AG08396 (cell line): ENCODE data around the gene FCN3.

Source experiments
- DNase-seq: peaks from one replicate; pipeline ENCODE4 v3.0.0; 2012; ENCODE audit warnings: low spot score, mixed read lengths

Gene FCN3

GRCh38 chr1:27358038-27358927 is 16.3 kb downstream of the FCN3 start:
- no peak for DNase-seq

DNA sequence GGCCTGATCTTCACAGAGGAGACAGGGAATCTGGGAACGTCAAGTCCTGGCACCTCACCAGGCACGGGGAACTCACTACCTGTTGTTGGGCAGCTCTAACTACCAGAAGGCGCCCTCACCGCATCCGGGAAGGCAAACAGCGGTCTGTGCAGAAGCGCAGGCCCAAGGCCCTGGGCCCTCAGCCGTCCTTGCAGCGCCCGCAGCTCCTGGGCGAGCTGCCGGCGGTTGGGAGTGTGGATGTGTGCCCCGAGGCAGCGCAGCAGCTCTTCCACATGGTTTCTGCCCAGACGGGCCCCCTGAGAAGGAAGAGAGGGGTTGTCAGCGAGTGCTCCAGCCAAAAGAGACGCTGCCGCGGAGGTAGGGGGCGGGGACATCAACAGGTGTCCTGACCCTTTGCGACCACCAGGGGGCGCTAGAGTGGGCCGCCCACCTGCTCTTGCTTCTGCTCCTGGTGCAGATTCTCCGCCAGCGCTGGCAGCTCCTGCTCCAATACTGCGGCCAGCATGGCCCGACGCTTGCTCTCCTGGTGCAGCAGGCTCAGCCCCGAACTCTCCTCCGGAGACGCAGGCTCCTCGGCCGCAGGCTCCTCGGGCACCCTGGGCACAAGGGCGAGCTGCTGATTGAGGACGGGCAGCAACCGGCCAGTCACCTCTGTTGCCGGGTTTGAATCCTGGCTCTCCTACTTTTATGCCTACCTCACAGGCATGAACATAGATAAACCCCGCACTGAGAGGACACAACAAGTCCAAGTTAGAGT is 17.2 kb downstream of the FCN3 start:
- DNase-seq = peak; percentile 92

GRCh38 chr1:27356619-27357280 is 17.9 kb downstream of the FCN3 start:
- no peak for DNase-seq

GRCh38 chr1:27356277-27356618 is 18.4 kb downstream of the FCN3 start:
- DNase-seq = no peak

GRCh38 chr1:27355683-27356082 is 18.9 kb downstream of the FCN3 start:
- DNase-seq = no peak

GRCh38 chr1:27353629-27354028 is 21.0 kb downstream of the FCN3 start:
- DNase-seq = no peak

DNA sequence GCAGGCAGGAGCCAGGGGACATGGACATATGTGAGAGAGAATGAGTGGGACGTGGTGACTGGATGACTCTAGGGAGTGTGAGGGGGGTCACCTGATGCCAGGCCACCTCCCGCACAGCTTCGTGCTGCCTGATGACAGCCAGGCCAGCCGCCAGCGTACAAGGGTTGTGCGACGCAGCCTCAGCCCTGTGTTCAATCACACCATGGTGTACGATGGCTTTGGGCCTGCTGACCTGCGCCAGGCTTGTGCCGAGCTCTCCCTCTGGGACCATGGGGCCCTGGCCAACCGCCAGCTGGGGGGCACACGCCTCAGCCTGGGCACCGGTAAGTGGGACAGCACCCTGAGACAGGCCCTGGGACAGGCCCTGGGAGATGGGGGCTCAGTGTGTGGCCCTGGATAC is 21.5 kb downstream of the FCN3 start:
- DNase-seq = no peak

GRCh38 chr1:27351541-27352107 is 23.0 kb downstream of the FCN3 start:
- no peak for DNase-seq

DNA sequence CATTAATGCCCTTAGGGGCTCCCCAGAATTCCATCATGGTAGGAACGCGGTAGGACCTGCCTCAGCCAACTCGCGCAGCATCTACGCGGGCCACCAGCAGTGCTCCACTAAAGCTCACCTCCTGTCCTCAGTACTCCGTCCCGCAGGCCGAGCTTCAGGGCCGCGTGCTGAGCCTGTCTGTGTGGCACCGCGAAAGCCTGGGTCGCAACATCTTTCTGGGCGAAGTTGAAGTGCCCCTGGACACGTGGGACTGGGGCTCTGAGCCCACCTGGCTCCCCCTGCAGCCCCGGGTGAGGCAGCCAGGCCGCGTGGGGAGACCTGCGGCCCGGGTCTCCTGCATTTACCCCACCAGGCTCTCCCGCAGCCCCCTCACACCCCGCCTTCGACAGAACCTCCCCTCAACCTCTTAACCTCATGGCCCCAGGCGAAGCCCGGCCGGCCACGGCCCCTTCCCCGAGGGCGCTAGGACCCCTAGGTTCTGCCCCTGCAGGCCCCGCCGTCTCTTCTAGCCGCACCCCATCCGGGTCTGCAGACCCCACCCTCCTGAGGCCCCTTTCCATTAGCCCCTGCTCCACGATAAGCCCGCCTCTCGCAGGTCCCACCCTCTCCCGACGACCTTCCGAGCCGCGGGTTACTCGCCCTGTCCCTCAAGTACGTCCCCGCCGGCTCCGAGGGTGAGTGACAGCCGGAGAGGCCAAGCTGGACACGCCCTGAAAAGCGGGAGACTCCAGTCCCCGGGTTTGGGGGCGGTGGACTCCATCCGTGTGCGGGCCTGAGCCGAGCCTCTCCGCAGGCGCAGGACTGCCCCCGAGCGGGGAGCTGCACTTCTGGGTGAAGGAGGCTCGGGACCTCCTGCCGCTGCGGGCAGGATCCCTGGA is 23.7 kb downstream of the FCN3 start:
- DNase-seq = no peak

GRCh38 chr1:27349784-27350662 is 24.6 kb downstream of the FCN3 start:
- DNase-seq = peak; percentile 91

- peak; percentile 59 for DNase-seq
Measured at GRCh38 chr1:27348861-27349783, 25.5 kb downstream of the FCN3 start.

DNA sequence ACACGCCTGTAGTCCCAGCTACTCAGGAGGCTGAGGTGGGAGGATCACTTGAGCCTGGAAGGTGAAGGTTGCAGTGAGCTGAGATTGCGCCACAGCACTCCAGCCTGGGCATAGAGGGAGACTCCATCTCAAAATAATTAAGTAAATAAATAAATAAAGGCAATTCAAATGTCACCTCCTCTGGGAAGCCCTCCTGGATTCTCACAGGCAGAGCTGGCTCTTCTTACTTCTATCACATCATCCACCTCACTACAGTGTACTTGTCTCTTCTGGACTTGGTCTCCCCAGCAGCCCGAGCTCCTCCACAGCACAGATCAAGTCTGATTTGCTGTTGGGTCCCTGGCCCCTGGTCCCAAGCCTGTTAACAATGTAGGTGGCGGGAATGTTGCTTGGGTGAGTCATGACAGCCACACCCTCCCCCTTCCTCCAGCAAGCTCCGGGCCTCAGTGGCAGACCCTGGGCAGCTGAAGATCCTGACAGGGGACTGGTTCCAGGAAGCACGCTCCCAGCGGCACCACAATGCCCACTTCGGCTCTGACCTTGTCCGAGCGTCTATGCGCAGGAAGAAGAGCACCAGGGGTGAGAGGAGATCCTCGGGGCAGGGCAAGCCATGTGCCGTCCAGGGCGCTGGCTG is 27.5 kb downstream of the FCN3 start:
- no peak for DNase-seq

GRCh38 chr1:27346357-27346756 is 28.3 kb downstream of the FCN3 start:
- DNase-seq = no peak

GRCh38 chr1:27345272-27345671 is 29.4 kb downstream of the FCN3 start:
- DNase-seq = no peak

DNA sequence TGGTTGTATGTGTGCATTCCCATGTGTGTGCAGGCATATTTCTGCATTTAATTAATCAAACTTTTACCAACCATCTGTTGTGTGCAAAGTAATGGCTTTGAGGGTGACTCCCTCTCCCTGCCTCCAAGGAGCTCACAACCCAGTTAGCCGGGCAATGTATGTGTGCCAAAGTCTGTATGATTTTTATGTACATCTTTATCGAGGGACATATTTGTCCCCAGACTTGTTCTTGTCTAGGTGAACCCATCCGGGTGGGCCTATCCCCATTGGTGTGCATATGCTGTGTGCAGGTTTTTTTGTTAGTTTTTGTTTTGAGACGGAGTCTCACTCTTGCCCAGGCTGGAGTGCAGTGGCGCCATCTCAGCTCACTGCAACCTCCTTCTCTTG is 31.0 kb downstream of the FCN3 start:
- no peak for DNase-seq

DNA sequence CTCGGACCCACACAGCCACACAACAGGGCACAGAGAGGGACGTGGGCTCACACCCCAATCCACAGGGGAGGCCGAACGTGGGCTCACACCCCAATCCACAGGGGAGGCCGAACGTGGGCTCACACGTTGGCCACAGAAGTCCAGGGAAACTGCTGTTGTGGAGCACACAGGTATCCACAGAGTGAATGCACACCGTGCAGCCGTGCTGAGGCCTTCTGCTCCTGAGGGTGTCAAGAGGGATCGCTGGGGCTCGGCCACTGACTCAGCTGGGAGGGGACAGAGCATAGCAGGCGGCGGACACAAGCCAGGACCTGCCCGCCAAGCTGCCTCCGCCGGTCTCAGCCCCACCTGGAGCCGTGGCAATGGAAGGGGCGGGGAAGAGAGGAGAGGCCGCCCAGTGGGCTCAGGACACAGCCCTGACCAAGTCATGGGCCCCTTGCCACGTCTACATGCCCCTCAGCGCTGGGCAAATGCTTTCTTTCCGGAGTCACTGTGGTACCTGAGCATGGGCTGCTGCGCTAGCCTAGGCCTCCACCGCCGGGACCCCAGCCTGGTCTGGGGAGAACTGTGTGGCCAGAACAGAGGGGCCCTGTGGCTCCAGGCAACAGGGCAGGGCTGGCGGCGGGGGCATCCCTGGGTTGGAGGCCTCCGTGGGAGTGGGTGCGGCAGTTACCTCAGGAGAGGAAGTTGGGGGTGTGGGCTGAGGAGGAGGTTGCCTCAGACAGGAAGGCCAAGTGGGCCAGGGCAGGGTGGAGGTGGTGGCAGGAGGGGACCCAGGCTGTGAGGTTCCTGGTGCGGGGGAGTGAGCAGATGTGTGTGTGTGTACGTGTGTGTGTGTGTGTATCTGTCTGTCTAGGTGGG is 31.6 kb downstream of the FCN3 start:
- no peak for DNase-seq

GRCh38 chr1:27342391-27342777 is 32.2 kb downstream of the FCN3 start:
- DNase-seq = no peak
